ENCODE results near the gene VEPH1. TPM values are rescaled to one million over a fixed set of nuclear protein-coding genes. Genes with fewer than 3 reads are reported as not detected.

VEPH1 gene
- total RNA-seq, 2 donors from 2014 or later, result 11.8 to 17.1 TPM

DNA sequence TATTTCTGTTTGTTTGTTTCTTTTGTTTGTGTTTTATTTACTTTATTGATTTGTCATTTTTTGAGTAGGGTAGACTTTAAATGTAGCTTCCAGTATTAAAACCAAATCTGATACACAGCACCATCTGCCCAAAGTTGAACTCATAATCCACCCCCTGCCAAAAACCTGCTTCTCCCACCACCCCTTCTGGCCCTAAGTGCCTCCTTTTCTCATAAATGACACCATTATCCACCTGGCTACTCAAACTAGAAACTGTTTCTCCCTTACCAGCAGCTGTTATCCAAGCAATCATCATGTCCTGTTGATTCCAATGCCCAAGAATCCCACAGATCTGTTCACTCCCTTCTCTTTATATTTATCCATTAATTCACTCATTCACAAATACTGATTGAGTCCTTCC lies 88.4 kb downstream of the VEPH1 start:
- no peak overlapping the region for H3K4me3 Mint-ChIP-seq
- no peaks in the 10 kb centered on the region for H3K36me3 Mint-ChIP-seq (ENCODE audit: low read depth)
- no peak for TF ChIP-seq CTCF (conservative IDR thresholded peaks at IDR 0.05)
- Histone ChIP-seq H3K4me1 (ENCODE audit: control insufficient read depth, insufficient read depth, low read length) (no peaks in the 10 kb centered on the region), H3K36me3 (ENCODE audit: control insufficient read depth, insufficient read depth, low read length) (no peaks in the 10 kb centered on the region), H3K27ac (ENCODE audit: low read depth, low read length) (no peak overlapping the region), H3K9me3 (ENCODE audit: control insufficient read depth, low read length) (no peaks in the 10 kb centered on the region), H3K9ac (ENCODE audit: extremely low read depth, low read length, poor library complexity, severe bottlenecking) (no peak overlapping the region), H3K4me3 (ENCODE audit: low read length) (no peak overlapping the region), H3K27me3 (ENCODE audit: control insufficient read depth, insufficient read depth, low read length, poor library complexity, severe bottlenecking) (no peaks in the 10 kb centered on the region)
- no peak for DNase-seq
- H3K4me1 Mint-ChIP-seq, result no peaks in the 10 kb centered on the region
- H3K27me3 Mint-ChIP-seq (ENCODE audit: insufficient read depth), result no peaks in the 10 kb centered on the region
- no peaks in the 10 kb centered on the region for H3K9me3 Mint-ChIP-seq
- H3K27ac Mint-ChIP-seq, result no peak overlapping the region

DNA sequence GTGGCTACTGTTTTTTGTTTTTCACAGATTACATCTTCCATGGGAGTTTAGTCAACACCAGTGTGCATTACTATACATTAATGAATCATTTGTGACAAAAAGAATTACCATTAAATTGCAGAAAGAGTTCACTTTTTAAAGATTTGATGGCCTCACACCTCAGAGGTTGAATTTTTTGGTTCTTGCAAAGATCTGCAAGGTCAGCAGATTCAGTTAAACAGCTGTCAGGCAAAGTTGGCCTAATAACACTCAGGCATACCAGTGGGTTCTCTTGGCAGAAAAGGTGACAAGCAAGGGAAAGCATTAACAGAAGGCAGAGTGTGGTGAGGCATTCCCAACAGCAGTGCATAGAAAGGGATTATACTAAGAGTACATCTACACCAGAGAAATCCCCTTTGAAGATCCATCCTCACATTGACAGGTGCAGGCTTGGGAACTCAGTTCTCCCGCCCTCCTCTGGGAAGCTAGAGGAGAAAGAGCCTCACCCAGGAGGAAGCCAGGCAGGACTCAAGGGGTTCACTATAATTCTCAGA lies 90.8 kb downstream of the VEPH1 start:
- TF ChIP-seq CTCF (conservative IDR thresholded peaks at IDR 0.05), result no peak
- no peaks in the 10 kb centered on the region for H3K36me3 Mint-ChIP-seq (ENCODE audit: low read depth)
- H3K4me3 ChIP-seq (ENCODE audit: low read length), result no peak overlapping the region
- no peaks in the 10 kb centered on the region for H3K27me3 ChIP-seq (ENCODE audit: control insufficient read depth, insufficient read depth, low read length, poor library complexity, severe bottlenecking)
- no peaks in the 10 kb centered on the region for H3K27me3 Mint-ChIP-seq (ENCODE audit: insufficient read depth)
- H3K4me1 ChIP-seq (ENCODE audit: control insufficient read depth, insufficient read depth, low read length), result no peaks in the 10 kb centered on the region
- no peaks in the 10 kb centered on the region for H3K9me3 Mint-ChIP-seq
- no peaks in the 10 kb centered on the region for H3K36me3 ChIP-seq (ENCODE audit: control insufficient read depth, insufficient read depth, low read length)
- H3K4me1 Mint-ChIP-seq, result no peaks in the 10 kb centered on the region
- no peak overlapping the region for H3K9ac ChIP-seq (ENCODE audit: extremely low read depth, low read length, poor library complexity, severe bottlenecking)
- H3K27ac Mint-ChIP-seq, result no peak overlapping the region
- H3K4me3 Mint-ChIP-seq, result no peak overlapping the region
- H3K27ac ChIP-seq (ENCODE audit: low read depth, low read length), result no peak overlapping the region
- 80 to 81% methylated on average over 1 of the region's 1 CpG for whole genome bisulfite sequencing, 2 experiments (ENCODE audit: insufficient coverage in 1 of 2, insufficient read length in 1 of 2)
- DNase-seq, result no peak
- H3K9me3 ChIP-seq (ENCODE audit: control insufficient read depth, low read length), result no peaks in the 10 kb centered on the region

DNA sequence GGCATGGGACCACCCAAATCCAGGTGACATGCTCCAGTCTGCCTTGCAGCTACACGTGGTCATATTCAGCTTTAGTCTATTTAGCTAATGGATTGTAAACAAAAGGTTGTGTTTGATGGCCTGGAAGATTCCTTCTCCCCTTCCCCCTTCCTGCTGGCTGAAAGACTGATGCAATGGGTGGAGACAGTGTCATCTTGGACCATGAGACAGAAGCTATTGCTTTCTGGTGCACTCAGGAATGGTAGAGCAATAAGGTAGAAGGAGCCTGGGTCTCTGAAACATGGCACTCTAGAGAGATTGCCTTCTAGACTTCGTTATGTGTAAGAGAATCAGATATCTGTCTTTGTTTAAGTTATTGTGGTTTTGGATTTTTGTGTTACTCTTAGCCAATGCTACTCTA lies 92.3 kb downstream of the VEPH1 start:
- Mint-ChIP-seq H3K27me3 (ENCODE audit: insufficient read depth) (no peaks in the 10 kb centered on the region), H3K4me1 (no peaks in the 10 kb centered on the region), H3K36me3 (ENCODE audit: low read depth) (no peaks in the 10 kb centered on the region), H3K9me3 (no peaks in the 10 kb centered on the region), H3K4me3 (no peak overlapping the region), H3K27ac (no peak overlapping the region)
- H3K27me3 ChIP-seq (ENCODE audit: control insufficient read depth, insufficient read depth, low read length, poor library complexity, severe bottlenecking), result no peaks in the 10 kb centered on the region
- no peak overlapping the region for H3K27ac ChIP-seq (ENCODE audit: low read depth, low read length)
- H3K9ac ChIP-seq (ENCODE audit: extremely low read depth, low read length, poor library complexity, severe bottlenecking), result no peak overlapping the region
- H3K9me3 ChIP-seq (ENCODE audit: control insufficient read depth, low read length), result no peaks in the 10 kb centered on the region
- H3K36me3 ChIP-seq (ENCODE audit: control insufficient read depth, insufficient read depth, low read length), result no peaks in the 10 kb centered on the region
- WGBS, 2 experiments (ENCODE audit: insufficient coverage in 1 of 2, insufficient read length in 1 of 2), result 75% methylated on average over 2 of the region's 2 CpGs; no CpG with 5 or more reads in 1 of the 2 experiments
- H3K4me3 ChIP-seq (ENCODE audit: low read length), result no peak overlapping the region
- H3K4me1 ChIP-seq (ENCODE audit: control insufficient read depth, insufficient read depth, low read length), result no peaks in the 10 kb centered on the region
- TF ChIP-seq CTCF (conservative IDR thresholded peaks at IDR 0.05), result no peak
- DNase-seq, result no peak
